GM19099 (cell line): ENCODE results near the gene C18orf63.

Experiments used
- POLR2A ChIP-seq: IDR thresholded peaks from 3 replicates; pipeline ENCODE4 v1.6.1; 2011; ENCODE audit warnings: low read depth; ENCODE audit not compliant: insufficient read length; ENCODE audit errors: extremely low read depth

C18orf63 gene

GRCh38 chr18:74337912-74338309 lies 22.3 kb downstream of the C18orf63 start:
- no peak for TF ChIP-seq POLR2A

- no peak for TF ChIP-seq POLR2A
Observed at GRCh38 chr18:74342416-74343043, 26.9 kb downstream of the C18orf63 start.

- no peak for TF ChIP-seq POLR2A
Observed at GRCh38 chr18:74346206-74346605, 30.6 kb downstream of the C18orf63 start.

- no peak for TF ChIP-seq POLR2A
Observed at GRCh38 chr18:74348581-74348980, 32.9 kb downstream of the C18orf63 start.

- no peak for TF ChIP-seq POLR2A
Observed at GRCh38 chr18:74351354-74351753, 35.7 kb downstream of the C18orf63 start.

- TF ChIP-seq POLR2A: no peak
Observed at GRCh38 chr18:74353169-74353775, 37.6 kb downstream of the C18orf63 start.

GRCh38 chr18:74356959-74357358 lies 41.3 kb downstream of the C18orf63 start:
- no peak for TF ChIP-seq POLR2A

GRCh38 chr18:74360852-74361655 lies 45.4 kb downstream of the C18orf63 start:
- TF ChIP-seq POLR2A: no peak

GRCh38 chr18:74367905-74368304 lies 52.3 kb downstream of the C18orf63 start:
- no peak for TF ChIP-seq POLR2A

- TF ChIP-seq POLR2A: no peak
Observed at GRCh38 chr18:74368901-74369705, 53.5 kb downstream of the C18orf63 start.

- no peak for TF ChIP-seq POLR2A
Observed at GRCh38 chr18:74370115-74370514, 54.5 kb downstream of the C18orf63 start.

- no peak for TF ChIP-seq POLR2A
Observed at GRCh38 chr18:74373428-74373827, 57.8 kb downstream of the C18orf63 start.

GRCh38 chr18:74375999-74376398 lies 60.4 kb downstream of the C18orf63 start:
- TF ChIP-seq POLR2A: no peak

- TF ChIP-seq POLR2A: no peak
Observed at GRCh38 chr18:74376523-74376922, 60.9 kb downstream of the C18orf63 start.

- TF ChIP-seq POLR2A: no peak
Observed at GRCh38 chr18:74377776-74378175, 62.1 kb downstream of the C18orf63 start.
